Fibroblast of villous mesenchyme (primary cell): ENCODE data around the gene ARHGAP12. TPM values are rescaled to one million over a fixed set of nuclear protein-coding genes. Genes with fewer than 3 reads are reported as not detected.

ENCODE experiments used
- DNase-seq: peaks from one replicate; pipeline ENCODE4 v3.0.0-alpha.2; 2010; ENCODE audit warnings: low read depth
- H3K4me3 ChIP-seq: 2 replicates; pipeline ENCODE4 v1.5.1; 2011; ENCODE audit warnings: low read depth, mild to moderate bottlenecking, low read length
- total RNA-seq: library from RNA; depleted of rRNA; stranded (reverse); fragments of >200 nt; gene quantifications from 2 replicates; pipeline ENCODE4 v1.2.3, GENCODE V29; 2012
- TF ChIP-seq, protein P1 (sequence below): IDR thresholded peaks from 2 replicates; pipeline ENCODE4 v1.5.1; 2012; ENCODE audit warnings: low read depth, mild to moderate bottlenecking, low read length; ENCODE audit not compliant: insufficient read depth

ARHGAP12 gene
- total RNA-seq, 1 donor, result 57.0 TPM

DNA sequence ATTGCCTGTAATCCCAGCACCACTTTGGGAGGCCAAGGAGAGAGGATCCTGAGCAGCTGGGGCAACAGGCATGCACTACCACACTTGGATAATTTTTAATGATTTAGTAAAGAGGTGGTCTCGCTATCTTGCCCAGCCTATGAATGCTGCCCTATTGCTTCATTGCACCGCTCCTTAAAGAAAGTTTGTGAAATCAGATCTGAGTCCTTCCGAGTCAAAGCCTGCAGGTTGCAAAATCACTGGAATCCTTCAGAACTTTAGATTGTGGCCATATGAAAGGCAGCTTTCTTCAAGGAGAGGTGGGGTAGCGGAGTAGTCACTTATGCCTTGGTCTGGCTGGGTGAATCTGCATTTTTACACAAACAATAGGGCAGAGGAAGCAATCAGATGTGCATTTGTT lies 166.3 kb downstream of the ARHGAP12 start:
- no peak for DNase-seq
- TF ChIP-seq, protein P1, sequence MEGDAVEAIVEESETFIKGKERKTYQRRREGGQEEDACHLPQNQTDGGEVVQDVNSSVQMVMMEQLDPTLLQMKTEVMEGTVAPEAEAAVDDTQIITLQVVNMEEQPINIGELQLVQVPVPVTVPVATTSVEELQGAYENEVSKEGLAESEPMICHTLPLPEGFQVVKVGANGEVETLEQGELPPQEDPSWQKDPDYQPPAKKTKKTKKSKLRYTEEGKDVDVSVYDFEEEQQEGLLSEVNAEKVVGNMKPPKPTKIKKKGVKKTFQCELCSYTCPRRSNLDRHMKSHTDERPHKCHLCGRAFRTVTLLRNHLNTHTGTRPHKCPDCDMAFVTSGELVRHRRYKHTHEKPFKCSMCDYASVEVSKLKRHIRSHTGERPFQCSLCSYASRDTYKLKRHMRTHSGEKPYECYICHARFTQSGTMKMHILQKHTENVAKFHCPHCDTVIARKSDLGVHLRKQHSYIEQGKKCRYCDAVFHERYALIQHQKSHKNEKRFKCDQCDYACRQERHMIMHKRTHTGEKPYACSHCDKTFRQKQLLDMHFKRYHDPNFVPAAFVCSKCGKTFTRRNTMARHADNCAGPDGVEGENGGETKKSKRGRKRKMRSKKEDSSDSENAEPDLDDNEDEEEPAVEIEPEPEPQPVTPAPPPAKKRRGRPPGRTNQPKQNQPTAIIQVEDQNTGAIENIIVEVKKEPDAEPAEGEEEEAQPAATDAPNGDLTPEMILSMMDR, result no peak
- no peak overlapping the region for H3K4me3 ChIP-seq

DNA sequence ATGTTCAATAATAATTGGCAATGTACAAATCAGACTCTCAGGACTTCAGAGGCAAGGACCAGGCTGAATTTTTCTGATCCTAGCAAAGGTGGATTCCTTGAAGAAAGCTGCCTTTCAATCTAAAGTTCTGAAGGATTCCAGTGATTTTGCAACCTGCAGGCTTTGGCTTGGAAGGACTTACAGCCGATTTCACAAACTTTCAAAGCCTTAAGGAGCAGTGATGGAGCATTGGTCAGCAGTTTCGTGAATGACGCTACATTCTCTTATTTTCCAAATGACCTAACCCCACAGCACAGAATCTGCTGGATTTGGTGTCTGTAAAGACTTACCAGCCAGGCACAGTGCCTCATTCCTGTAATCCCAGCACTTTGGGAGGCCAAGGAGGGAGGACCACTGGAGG lies 167.5 kb downstream of the ARHGAP12 start:
- DNase-seq, result peak; percentile 62
- no peak overlapping the region for H3K4me3 ChIP-seq
- TF ChIP-seq, protein P1, result no peak

DNA sequence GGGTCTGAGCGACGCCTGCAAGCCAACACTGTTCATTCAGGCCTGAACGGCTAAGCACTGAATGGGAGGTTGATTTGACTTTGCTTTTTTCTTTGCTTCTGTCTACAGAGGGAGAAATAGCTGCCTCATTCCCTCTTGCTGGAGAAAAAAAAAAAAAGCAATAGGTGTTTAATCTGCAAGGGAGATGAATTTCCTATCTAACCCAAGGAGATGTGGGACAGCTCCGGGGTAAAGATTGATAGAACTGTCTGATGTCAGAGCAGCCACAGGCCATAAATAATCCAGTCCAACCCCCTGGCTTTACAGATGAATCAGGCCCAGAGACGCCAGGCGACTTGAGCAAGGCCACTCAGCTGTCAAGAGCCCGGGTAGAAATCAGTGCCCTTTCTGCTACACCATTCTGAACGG lies 168.0 kb downstream of the ARHGAP12 start:
- TF ChIP-seq, protein P1, result no peak
- no peak for DNase-seq
- H3K4me3 ChIP-seq, result peak overlapping the region; percentile 25

DNA sequence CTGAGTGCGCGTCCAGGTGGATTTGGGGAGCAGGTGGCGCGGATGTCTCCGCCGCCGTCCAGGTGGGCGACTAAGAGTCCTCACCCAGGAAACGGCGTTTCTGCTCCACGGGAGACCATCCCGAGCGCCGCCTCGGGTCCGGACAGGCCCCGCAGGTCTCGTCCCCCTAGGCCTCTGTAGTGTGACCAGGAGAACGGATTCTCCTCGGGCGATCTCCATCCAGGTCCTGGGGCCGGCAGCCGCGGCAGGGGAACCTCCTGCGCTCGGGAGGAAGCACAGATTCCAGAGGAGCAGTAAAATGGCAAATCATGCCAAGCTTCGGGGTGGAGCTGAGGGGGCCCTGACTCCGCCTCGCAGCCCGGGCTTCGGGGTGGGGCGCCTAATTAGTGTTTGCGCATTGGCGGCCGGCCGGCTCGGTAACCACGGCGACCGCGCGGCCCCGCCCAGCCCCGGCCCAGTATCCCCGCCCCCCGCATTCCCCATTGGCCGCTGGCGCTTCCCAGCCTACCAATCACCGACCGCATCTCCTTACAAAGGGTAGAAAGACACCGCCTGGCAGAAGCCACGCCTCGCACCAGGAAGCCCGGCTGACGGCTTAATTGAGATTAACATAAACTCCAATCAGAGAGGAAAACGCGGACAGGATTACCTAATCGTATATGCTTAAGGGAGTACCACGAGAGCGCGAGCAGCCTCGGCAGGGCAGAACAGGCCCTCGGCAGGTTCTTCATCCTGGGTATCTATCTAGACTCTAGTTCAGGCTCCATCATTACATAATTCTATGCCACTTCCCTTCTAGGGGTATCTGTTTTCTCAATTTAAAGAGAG lies 168.6 kb downstream of the ARHGAP12 start:
- TF ChIP-seq, protein P1, result no peak
- DNase-seq, result peak; percentile 99
- H3K4me3 ChIP-seq, result peak overlapping the region; percentile 88

DNA sequence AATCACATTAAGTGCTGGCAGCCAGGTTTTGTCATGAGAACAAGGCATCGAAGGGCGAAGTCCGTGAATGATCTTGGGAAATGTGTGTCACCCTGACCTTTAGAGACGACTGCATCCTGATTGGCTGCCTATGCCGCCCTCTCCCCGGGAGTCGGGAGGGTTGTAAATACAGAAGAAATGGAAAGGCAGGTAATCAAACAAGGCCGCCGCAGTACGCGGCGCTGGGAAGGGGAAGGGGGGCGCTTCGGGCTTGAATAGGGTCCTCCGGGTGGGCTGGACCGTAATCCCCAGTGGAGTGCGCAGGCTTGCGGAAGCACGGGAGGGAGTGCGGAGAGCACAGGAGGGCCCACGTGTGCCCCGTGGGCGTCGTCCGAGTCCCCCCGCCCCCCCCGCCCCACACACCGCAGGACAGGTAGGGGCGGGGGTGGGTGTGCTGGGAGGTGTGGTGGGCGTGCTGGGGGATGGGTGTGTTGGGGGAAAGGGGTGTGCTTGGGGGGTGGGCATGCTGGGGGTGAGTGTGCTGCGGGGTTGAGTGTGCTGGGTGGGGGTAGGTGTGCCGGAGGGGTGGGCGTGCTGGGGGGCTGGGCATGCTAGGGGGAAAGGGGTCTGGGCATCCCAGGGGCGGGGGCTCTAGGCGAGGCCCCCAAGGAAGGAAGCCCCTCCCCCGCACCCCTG lies 169.4 kb downstream of the ARHGAP12 start:
- TF ChIP-seq, protein P1, result no peak
- H3K4me3 ChIP-seq, result peak overlapping the region; percentile 88
- DNase-seq, result peak; percentile 46

DNA sequence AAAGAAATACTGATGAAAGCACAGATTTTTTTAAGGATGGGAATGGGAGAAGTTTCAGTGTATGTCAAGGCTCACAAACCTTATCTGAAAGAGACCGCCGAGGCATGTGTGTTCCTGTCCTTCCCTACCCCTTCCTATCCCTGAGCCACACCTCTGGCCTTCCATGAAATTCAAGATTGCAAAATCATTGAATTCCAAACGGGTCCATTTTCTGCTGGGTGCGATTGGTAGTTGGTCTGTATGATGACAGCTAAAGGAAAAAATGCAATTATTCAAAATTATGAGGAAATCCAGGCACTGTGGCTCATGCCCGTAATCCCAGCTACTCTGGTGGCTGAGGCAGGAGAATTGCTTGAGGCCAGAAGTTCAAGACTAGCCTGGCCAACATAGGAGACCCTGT lies 170.1 kb downstream of the ARHGAP12 start:
- TF ChIP-seq, protein P1, result no peak
- DNase-seq, result peak; percentile 69
- H3K4me3 ChIP-seq, result no peak overlapping the region
